Esophagus squamous epithelium (tissue), 4 donors: ENCODE results near the gene FHAD1.
"Not testable (repeated sequence)": the region's sequence is repeated elsewhere in the genome, so short reads cannot be mapped to it uniquely, and the experiment has no call there.

Source experiments
- POLR2A ChIP-seq, 4 donors: fragments of 450-650 bp; IDR thresholded peaks; one replicate each; pipeline ENCODE4 v1.6.1; 2017; ENCODE audit warnings: antibody characterized with exemption in 4 of 4, mild to moderate bottlenecking in 4 of 4, moderate library complexity in 3 of 4
- TF ChIP-seq, protein P1 (sequence below), 6 experiments: fragments of 450-650 bp in 4 of 6; fragments of 200-600 bp in 2 of 6; sonication (generic) in 2 of 6; IDR thresholded peaks; one replicate each; pipeline ENCODE4 v1.5.1; 2016 to 2019; ENCODE audit warnings: antibody characterized with exemption in 6 of 6, mild to moderate bottlenecking in 4 of 6, moderate library complexity in 4 of 6

DNA sequence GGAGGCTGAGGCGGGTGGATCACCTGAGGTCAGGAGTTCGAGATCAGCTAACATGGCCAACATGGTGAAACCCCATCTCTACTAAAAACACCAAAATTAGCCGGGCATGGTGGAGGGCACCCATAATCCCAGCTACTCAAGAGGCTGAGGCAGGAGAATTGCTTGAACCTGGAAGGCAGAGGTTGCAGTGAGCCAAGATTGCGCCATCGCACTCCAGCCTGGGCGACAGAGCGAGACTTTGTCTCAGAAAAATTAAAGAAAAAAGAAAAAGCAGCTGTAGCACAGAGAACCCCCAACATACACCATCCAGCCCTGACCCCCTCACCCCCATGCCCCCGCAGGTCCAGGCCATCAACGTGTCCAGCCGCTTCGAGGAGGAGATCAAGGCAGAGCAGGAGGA is 181.2 kb downstream of the FHAD1 start:
- not testable (repeated sequence) for TF ChIP-seq POLR2A (IDR thresholded peaks at IDR 0.05)
- TF ChIP-seq, protein P1, sequence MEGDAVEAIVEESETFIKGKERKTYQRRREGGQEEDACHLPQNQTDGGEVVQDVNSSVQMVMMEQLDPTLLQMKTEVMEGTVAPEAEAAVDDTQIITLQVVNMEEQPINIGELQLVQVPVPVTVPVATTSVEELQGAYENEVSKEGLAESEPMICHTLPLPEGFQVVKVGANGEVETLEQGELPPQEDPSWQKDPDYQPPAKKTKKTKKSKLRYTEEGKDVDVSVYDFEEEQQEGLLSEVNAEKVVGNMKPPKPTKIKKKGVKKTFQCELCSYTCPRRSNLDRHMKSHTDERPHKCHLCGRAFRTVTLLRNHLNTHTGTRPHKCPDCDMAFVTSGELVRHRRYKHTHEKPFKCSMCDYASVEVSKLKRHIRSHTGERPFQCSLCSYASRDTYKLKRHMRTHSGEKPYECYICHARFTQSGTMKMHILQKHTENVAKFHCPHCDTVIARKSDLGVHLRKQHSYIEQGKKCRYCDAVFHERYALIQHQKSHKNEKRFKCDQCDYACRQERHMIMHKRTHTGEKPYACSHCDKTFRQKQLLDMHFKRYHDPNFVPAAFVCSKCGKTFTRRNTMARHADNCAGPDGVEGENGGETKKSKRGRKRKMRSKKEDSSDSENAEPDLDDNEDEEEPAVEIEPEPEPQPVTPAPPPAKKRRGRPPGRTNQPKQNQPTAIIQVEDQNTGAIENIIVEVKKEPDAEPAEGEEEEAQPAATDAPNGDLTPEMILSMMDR (IDR thresholded peaks at IDR 0.05): not testable (repeated sequence)
